ENCODE results near the gene RINL. TPM values are rescaled to one million over a fixed set of nuclear protein-coding genes. Genes with fewer than 3 reads are reported as not detected.
"Not testable (repeated sequence)": the region's sequence is repeated elsewhere in the genome, so short reads cannot be mapped to it uniquely, and the experiment has no call there.

RINL gene
- polyA plus RNA-seq, 1 donor (not counting 4 experiments of a cell fraction or from before 2014, with no cell fraction given) = 6.3 TPM

DNA sequence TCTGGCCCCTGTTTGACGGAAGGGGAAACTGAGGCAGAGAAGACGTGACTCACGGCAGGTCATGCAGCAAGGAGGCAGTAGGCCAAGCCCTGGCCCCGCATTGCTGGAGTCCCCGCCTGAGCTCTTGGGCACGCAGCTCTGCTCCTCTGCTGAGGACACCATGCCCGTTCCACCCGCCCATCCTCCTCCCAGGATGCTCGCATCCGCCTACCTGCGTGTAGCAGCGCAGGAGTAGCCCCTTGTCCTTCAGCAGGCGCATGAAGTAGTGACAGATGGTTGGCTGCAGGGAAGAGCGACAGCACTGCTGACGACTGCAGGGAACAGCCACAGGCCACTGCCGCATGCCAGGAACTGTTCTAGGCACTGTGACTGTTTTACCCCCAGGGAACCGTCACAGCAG, 10.8 kb upstream of the RINL start:
- no peak overlapping the region for H3K4me2 ChIP-seq (ENCODE audit: control insufficient read depth, extremely low read depth, insufficient read depth, low read depth, low read length)
- H4K20me1 ChIP-seq (ENCODE audit: control insufficient read depth, extremely low read depth, insufficient read depth, low read length) = no peaks in the 10 kb centered on the region
- H3K79me2 ChIP-seq (ENCODE audit: control insufficient read depth, insufficient read depth, low read length) = no peaks in the 10 kb centered on the region
- H3K4me1 ChIP-seq (ENCODE audit: control insufficient read depth, extremely low read depth, insufficient read depth, low read length) = no peaks in the 10 kb centered on the region
- dilution Hi-C loops (cut with MboI; ENCODE audit: extremely low pct_ligation_motif_present, low sequenced_read_pairs) = no loop called here
- no peak overlapping the region for H3K27ac ChIP-seq (ENCODE audit: control insufficient read depth, insufficient read depth, low read length)
- TF ChIP-seq, protein P1, sequence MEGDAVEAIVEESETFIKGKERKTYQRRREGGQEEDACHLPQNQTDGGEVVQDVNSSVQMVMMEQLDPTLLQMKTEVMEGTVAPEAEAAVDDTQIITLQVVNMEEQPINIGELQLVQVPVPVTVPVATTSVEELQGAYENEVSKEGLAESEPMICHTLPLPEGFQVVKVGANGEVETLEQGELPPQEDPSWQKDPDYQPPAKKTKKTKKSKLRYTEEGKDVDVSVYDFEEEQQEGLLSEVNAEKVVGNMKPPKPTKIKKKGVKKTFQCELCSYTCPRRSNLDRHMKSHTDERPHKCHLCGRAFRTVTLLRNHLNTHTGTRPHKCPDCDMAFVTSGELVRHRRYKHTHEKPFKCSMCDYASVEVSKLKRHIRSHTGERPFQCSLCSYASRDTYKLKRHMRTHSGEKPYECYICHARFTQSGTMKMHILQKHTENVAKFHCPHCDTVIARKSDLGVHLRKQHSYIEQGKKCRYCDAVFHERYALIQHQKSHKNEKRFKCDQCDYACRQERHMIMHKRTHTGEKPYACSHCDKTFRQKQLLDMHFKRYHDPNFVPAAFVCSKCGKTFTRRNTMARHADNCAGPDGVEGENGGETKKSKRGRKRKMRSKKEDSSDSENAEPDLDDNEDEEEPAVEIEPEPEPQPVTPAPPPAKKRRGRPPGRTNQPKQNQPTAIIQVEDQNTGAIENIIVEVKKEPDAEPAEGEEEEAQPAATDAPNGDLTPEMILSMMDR (optimal IDR thresholded peaks at IDR 0.05 in 1 of 3, IDR thresholded peaks at IDR 0.05 in 1 of 3, conservative IDR thresholded peaks at IDR 0.05 in 1 of 3; ENCODE audit: extremely low read depth in 1 of 3, insufficient read depth in 2 of 3, low read length in 3 of 3) = no peak
- no peak for TF ChIP-seq EZH2 (IDR thresholded peaks at IDR 0.05; ENCODE audit: low read length)
- H3K9me3 ChIP-seq (ENCODE audit: control insufficient read depth, low read depth, low read length) = no peaks in the 10 kb centered on the region
- H3K36me3 ChIP-seq (ENCODE audit: control insufficient read depth in 2 of 2, extremely low read depth in 1 of 2, insufficient read depth in 2 of 2, low read length in 2 of 2) = peaks cover 13% of the 10 kb centered on the region in 2 experiments
- no peaks in the 10 kb centered on the region for H3K9me1 ChIP-seq (ENCODE audit: control insufficient read depth, extremely low read depth, insufficient read depth, low read length)
- FAIRE-seq = no peak
- H3K27me3 ChIP-seq (ENCODE audit: control insufficient read depth, extremely low read depth, insufficient read depth, low read length) = no peaks in the 10 kb centered on the region
- no peak overlapping the region for H3K9ac ChIP-seq (ENCODE audit: control insufficient read depth, extremely low read depth, insufficient read depth, low read length)
- no peak overlapping the region for H3K4me3 ChIP-seq (ENCODE audit: control insufficient read depth in 2 of 3, extremely low read depth in 1 of 3, insufficient read depth in 2 of 3, low read depth in 1 of 3, low read length in 3 of 3)
- H2AFZ ChIP-seq (ENCODE audit: control insufficient read depth, low read length) = no peak overlapping the region
- DNase-seq (ENCODE audit: low read depth, low spot score) = no peak

DNA sequence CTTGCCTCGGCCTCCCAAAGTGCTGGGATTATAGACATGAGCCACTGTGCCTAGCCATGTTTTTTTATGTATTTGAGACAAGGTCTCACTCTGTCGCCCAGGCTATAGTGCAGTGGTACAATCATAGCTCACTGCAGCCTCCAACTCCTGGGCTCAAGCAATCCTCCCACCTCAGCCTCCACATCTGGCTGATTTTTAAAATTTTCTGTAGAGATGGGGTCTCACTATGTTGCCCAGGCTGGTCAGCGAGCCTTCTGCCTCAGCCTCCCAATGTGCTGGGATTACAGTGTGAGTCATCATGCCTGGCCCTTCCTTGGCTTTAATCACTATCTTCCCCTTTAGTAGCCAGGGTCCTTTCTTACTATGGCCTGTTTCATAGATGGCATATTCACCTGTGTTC, 6.6 kb upstream of the RINL start:
- H3K27me3 ChIP-seq (ENCODE audit: control insufficient read depth, extremely low read depth, insufficient read depth, low read length); H3K9ac ChIP-seq (ENCODE audit: control insufficient read depth, extremely low read depth, insufficient read depth, low read length); H3K4me3 ChIP-seq (ENCODE audit: control insufficient read depth in 2 of 3, extremely low read depth in 1 of 3, insufficient read depth in 2 of 3, low read depth in 1 of 3, low read length in 3 of 3); H4K20me1 ChIP-seq (ENCODE audit: control insufficient read depth, extremely low read depth, insufficient read depth, low read length); H3K4me2 ChIP-seq (ENCODE audit: control insufficient read depth, extremely low read depth, insufficient read depth, low read depth, low read length); H3K9me3 ChIP-seq (ENCODE audit: control insufficient read depth, low read depth, low read length); H3K79me2 ChIP-seq (ENCODE audit: control insufficient read depth, insufficient read depth, low read length); H3K9me1 ChIP-seq (ENCODE audit: control insufficient read depth, extremely low read depth, insufficient read depth, low read length); H3K4me1 ChIP-seq (ENCODE audit: control insufficient read depth, extremely low read depth, insufficient read depth, low read length); H3K27ac ChIP-seq (ENCODE audit: control insufficient read depth, insufficient read depth, low read length); FAIRE-seq; H2AFZ ChIP-seq (ENCODE audit: control insufficient read depth, low read length); dilution Hi-C loops (cut with MboI; ENCODE audit: extremely low pct_ligation_motif_present, low sequenced_read_pairs); DNase-seq (ENCODE audit: low read depth, low spot score): not testable (repeated sequence)
- H3K36me3 ChIP-seq (ENCODE audit: control insufficient read depth in 2 of 2, extremely low read depth in 1 of 2, insufficient read depth in 2 of 2, low read length in 2 of 2) = peaks cover 13 to 16% of the 10 kb centered on the region in 2 experiments

DNA sequence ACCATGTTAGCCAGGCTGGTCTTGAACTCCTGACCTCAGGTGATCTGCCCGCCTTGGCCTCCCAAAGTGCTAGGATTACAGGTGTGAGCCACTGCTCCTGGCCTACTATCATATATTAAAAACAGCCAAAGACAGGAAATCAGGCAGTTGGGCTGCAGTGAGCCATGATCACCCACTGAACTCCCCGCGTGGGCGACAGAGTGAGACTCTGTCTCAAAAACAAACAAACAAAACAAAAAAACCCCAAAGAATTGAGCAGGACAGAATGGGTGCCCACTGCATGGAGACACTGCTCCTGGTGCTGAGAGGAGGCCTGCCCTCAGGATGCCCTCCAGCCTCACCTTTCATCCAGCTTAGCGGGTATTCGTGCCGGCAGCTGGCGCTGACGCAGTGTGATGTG, 5.2 kb upstream of the RINL start:
- Histone ChIP-seq H3K79me2 (ENCODE audit: control insufficient read depth, insufficient read depth, low read length) (no peaks in the 10 kb centered on the region), H3K9me1 (ENCODE audit: control insufficient read depth, extremely low read depth, insufficient read depth, low read length) (no peaks in the 10 kb centered on the region), H3K9ac (ENCODE audit: control insufficient read depth, extremely low read depth, insufficient read depth, low read length) (no peak overlapping the region), H3K4me3 (ENCODE audit: control insufficient read depth in 2 of 3, extremely low read depth in 1 of 3, insufficient read depth in 2 of 3, low read depth in 1 of 3, low read length in 3 of 3) (no peak overlapping the region), H3K27me3 (ENCODE audit: control insufficient read depth, extremely low read depth, insufficient read depth, low read length) (no peaks in the 10 kb centered on the region), H2AFZ (ENCODE audit: control insufficient read depth, low read length) (no peak overlapping the region), H3K9me3 (ENCODE audit: control insufficient read depth, low read depth, low read length) (no peaks in the 10 kb centered on the region), H4K20me1 (ENCODE audit: control insufficient read depth, extremely low read depth, insufficient read depth, low read length) (no peaks in the 10 kb centered on the region), H3K27ac (ENCODE audit: control insufficient read depth, insufficient read depth, low read length) (no peak overlapping the region), H3K4me2 (ENCODE audit: control insufficient read depth, extremely low read depth, insufficient read depth, low read depth, low read length) (no peak overlapping the region), H3K4me1 (ENCODE audit: control insufficient read depth, extremely low read depth, insufficient read depth, low read length) (peaks cover 3% of the 10 kb centered on the region), H3K36me3 (ENCODE audit: control insufficient read depth in 2 of 2, extremely low read depth in 1 of 2, insufficient read depth in 2 of 2, low read length in 2 of 2) (peaks cover 9 to 10% of the 10 kb centered on the region in 2 experiments)
- dilution Hi-C loops (cut with MboI; ENCODE audit: extremely low pct_ligation_motif_present, low sequenced_read_pairs) = no loop called here
- FAIRE-seq (no peak), DNase-seq (ENCODE audit: low read depth, low spot score) (no peak)
- no peak for TF ChIP-seq EZH2 (IDR thresholded peaks at IDR 0.05; ENCODE audit: low read length)
